Large intestine (tissue), 3 donors: ENCODE data around the gene CTDP1. TPM values are rescaled to one million over a fixed set of nuclear protein-coding genes. Genes with fewer than 3 reads are reported as not detected.

Experiments used
- DNase-seq, 2 donors: peaks; one replicate each; pipeline versions ENCODE4 v3.0.0 to v3.0.0-alpha.2; 2013
- H3K27ac ChIP-seq: one replicate; pipeline ENCODE4 v1.5.1; 2013; ENCODE audit warnings: low read length
- H3K27me3 ChIP-seq: 2 replicates; pipeline ENCODE4 v1.6.1; 2013; ENCODE audit warnings: low read length; ENCODE audit not compliant: control insufficient read depth, insufficient read depth
- H3K36me3 ChIP-seq: 2 replicates; pipeline ENCODE4 v1.6.1; 2013; ENCODE audit warnings: low read length; ENCODE audit not compliant: control insufficient read depth, insufficient read depth
- H3K4me1 ChIP-seq: one replicate; pipeline ENCODE4 v1.6.1; 2013; ENCODE audit warnings: low read length; ENCODE audit not compliant: control insufficient read depth, insufficient read depth
- H3K4me3 ChIP-seq: one replicate; pipeline ENCODE4 v1.5.1; 2013; ENCODE audit warnings: low read length
- H3K9me3 ChIP-seq: one replicate; pipeline ENCODE4 v1.6.1; 2013; ENCODE audit warnings: mild to moderate bottlenecking, low read depth, low read length, moderate library complexity; ENCODE audit not compliant: control insufficient read depth
- WGBS: methylation state at CpG from one replicate; pipeline ENCODE4 v1.1.5; 2013; ENCODE audit warnings: low lambda C conversion rate; ENCODE audit not compliant: insufficient coverage; 5-methylcytosine and 5-hydroxymethylcytosine counted together
- polyA plus RNA-seq: library from polyadenylated mRNA; unstranded; fragments of 120-200 nt; gene quantifications from one replicate; pipeline ENCODE4 v1.2.1, GENCODE V29; 2013

Gene CTDP1
- polyA plus RNA-seq, 1 donor = 12.9 TPM

DNA sequence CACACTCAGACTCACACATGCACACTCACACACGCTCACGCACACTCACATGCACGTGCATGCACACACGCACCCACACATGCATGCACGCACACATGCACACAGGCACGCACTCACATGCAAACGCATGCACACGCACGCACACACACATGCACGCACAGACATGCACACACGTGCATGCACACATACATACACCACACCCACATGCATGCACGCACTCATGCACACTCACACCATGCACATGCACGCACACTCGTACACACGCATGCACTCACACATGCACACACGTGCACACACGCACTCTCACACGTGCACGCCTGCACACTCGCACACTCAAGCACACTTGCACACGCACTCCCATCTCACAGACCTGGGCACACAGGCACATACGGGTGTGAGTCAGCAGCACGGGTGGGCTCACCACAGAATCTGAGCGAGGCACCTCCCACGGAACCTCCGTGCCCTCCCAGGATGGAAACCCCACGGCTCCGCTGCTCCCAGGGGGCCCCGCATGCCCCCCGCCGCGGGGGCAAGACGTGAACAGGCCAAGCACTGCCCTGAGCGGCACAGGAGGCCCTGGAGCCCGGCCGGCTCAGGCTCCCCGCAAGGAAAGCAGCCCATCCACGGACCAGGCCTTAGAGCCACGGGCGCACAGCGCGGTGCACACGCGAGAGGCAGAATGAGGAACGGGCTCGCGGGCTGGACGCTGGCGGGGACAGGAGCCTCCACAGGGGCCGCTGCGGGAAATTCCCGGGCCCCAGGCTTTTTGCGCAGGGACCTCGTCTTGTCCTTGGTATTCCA, 109.7 kb downstream of the CTDP1 start:
- Histone ChIP-seq H3K4me1 (no peaks in the 10 kb centered on the region), H3K36me3 (no peaks in the 10 kb centered on the region), H3K4me3 (no peak overlapping the region), H3K27me3 (peaks cover 78% of the 10 kb centered on the region), H3K9me3 (peaks cover 8% of the 10 kb centered on the region), H3K27ac (no peak overlapping the region)
- DNase-seq = no peak
- no CpG with 5 or more reads among the region's 54 CpGs for WGBS

DNA sequence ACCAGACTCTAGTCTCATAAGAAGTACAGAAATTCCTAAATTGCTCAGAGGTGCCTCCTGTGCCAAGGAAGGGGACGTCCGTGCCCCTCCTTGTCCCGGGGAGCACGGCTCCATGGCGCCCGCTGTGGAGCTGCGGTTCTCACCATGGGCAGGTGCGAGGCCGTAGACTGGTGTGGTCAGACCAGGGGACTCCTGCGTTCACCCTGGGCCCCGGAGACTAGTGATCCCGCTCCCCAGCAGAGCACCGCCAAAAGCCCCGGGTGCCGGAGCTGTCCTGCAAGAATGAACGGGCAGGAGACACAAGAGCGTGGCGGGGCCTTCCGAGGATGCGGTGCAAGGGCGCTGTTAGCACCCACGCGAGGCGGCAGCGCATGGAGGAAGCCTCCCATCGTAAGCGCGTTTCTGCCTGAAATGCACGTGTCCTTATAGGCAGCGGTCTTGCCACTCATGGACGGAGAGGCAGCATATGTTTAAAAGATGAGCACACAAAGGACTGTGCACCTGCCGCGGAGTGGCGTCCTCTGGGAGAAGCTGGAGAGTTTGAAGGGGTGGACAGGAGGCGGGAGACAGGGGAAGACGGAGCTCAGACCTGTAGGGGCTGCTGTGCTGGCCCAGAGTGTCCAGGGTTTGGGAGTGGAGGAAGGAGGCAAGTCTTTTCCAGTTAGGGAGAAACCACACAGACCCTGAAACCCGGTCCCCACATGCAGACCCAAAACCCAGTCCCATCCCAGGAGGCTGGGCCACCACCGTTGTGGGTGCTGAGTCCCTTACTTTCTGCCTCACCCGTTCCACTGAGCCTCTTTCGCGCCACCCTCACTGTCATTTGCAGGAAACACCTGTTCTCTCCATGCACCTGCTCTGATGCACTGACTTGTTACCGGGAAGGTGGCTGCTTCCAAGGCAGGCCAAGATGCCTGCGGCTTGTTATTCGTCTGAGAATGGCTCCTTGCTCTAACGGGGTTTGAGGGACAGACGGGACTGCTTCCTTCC, 110.6 kb downstream of the CTDP1 start:
- Histone ChIP-seq H3K27ac (no peak overlapping the region), H3K4me3 (no peak overlapping the region), H3K9me3 (peaks cover 8% of the 10 kb centered on the region), H3K27me3 (peaks cover 69% of the 10 kb centered on the region), H3K36me3 (no peaks in the 10 kb centered on the region), H3K4me1 (no peaks in the 10 kb centered on the region)
- WGBS = no CpG with 5 or more reads among the region's 46 CpGs
- DNase-seq = no peak

- H3K4me3 ChIP-seq = no peak overlapping the region
- 53% methylated on average over 3 of the region's 21 CpGs for WGBS
- H3K27ac ChIP-seq = no peak overlapping the region
- no peaks in the 10 kb centered on the region for H3K36me3 ChIP-seq
- peaks cover 67% of the 10 kb centered on the region for H3K27me3 ChIP-seq
- DNase-seq = no peak
- H3K9me3 ChIP-seq = peaks cover 8% of the 10 kb centered on the region
- H3K4me1 ChIP-seq = no peaks in the 10 kb centered on the region
Measured at GRCh38 chr18:79790996-79791972, 111.7 kb downstream of the CTDP1 start.

DNA sequence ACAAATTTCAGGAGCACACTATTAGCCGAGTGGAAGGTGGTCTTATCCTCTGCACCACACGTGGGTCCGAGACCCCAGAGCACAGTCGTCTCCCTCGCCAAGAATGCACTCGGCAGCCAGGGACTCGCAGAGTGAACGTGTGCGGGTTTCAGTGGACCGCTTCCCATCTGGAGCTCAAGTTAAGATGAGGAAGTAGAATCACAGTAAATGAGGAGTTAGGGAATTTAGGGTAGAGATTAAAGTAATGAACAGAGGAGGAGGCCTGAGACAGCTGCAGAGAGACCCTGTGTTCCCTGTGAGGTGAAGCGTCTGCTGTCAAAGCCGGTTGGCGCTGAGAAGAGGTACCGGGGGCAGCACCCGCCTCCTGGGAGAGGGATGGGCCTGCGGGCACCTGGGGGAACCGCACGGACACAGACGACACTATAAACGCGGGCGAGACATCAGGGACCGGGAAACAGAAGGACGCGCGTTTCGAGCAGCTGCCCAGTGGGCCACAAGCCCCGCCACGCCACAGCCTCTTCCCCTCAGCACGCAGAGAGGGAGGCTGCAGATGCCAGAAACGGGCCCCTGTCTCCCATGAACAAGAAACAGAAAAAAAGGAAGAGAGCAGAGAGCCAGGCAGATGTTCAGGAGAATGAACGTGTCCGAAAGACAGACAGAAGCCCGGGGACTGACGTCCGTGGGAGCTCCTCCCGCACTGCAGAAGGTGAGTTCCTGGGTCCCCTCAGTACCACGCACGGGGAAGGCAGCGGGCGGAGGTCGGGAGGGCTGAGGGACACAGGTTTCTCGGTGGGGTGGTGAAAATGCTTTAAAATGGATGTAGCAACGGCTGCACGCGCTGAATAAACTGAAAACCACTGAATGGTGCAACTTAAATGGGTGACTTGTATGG, 112.7 kb downstream of the CTDP1 start:
- no peaks in the 10 kb centered on the region for H3K4me1 ChIP-seq
- H3K27me3 ChIP-seq = peaks cover 67% of the 10 kb centered on the region
- H3K4me3 ChIP-seq = no peak overlapping the region
- no peaks in the 10 kb centered on the region for H3K36me3 ChIP-seq
- peaks cover 6% of the 10 kb centered on the region for H3K9me3 ChIP-seq
- no peak overlapping the region for H3K27ac ChIP-seq
- DNase-seq = no peak
- WGBS = 80% methylated on average over 2 of the region's 46 CpGs

DNA sequence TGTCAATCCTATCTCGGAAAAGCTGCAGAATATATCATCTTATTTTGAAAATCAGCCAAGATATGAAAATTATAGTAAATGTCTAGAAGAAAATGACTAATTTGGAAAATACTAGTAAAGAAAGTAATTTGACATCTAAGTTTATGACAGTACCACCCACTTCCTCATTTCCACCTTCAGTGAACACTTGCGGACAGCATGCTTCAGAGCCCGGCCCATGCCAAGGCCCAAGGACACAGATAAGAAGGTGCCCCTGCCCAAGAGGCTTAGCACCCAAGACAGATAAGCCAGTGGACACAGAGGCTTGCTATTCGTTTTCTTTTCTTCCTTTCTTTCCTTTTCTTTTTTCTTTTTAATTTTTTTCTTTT, 113.4 kb downstream of the CTDP1 start:
- Histone ChIP-seq H3K27me3 (peaks cover 65% of the 10 kb centered on the region), H3K36me3 (no peaks in the 10 kb centered on the region), H3K4me3 (no peak overlapping the region), H3K9me3 (peaks cover 6% of the 10 kb centered on the region), H3K27ac (no peak overlapping the region), H3K4me1 (no peaks in the 10 kb centered on the region)
- 62% methylated on average over 2 of the region's 4 CpGs for WGBS
- DNase-seq = no peak

DNA sequence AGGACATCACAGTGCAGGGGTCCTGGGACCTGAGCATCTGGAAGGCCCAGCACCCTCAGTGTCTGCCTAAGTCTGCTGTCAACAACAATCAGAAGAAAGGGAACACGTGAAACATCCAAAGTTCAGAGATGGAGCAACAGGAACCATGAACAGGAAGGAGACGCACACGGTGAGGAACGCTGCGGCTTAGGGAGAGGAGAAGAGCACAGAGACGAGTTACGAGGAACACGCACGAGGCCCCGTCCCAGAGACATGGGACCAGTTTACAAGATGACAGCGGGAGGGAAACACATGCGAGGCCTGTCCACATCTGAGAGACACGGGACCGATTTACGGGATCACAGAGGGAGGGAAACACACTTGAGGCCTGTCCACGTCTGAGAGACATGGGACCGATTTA, 115.2 kb downstream of the CTDP1 start:
- DNase-seq = no peak
- H3K4me1 ChIP-seq = peaks cover 5% of the 10 kb centered on the region
- no peaks in the 10 kb centered on the region for H3K36me3 ChIP-seq
- H3K9me3 ChIP-seq = no peaks in the 10 kb centered on the region
- peaks cover 64% of the 10 kb centered on the region for H3K27me3 ChIP-seq
- H3K27ac ChIP-seq = no peak overlapping the region
- no peak overlapping the region for H3K4me3 ChIP-seq
- WGBS = no CpG with 5 or more reads among the region's 17 CpGs

DNA sequence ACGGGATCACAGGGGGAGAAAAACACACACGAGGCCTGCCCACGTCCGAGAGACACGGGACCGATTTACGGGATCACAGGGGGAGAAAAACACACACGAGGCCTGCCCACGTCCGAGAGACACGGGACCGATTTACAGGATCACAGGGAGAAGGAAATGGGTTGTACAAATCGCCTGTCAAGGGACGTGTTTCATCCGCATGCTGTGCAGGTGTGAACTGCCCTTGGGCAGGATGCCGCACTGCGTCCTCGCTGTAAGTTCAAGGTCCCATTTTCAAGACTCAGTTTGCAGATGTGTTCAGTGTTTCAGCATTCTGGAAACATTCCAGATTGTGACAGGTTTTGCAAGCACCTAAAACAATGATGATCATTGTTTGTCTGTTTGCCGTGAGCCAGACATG, 115.8 kb downstream of the CTDP1 start:
- 80% methylated on average over 1 of the region's 19 CpGs for WGBS
- H3K27me3 ChIP-seq = peaks cover 60% of the 10 kb centered on the region
- H3K4me1 ChIP-seq = peaks cover 5% of the 10 kb centered on the region
- H3K4me3 ChIP-seq = no peak overlapping the region
- no peaks in the 10 kb centered on the region for H3K9me3 ChIP-seq
- no peak overlapping the region for H3K27ac ChIP-seq
- DNase-seq = no peak
- H3K36me3 ChIP-seq = no peaks in the 10 kb centered on the region

DNA sequence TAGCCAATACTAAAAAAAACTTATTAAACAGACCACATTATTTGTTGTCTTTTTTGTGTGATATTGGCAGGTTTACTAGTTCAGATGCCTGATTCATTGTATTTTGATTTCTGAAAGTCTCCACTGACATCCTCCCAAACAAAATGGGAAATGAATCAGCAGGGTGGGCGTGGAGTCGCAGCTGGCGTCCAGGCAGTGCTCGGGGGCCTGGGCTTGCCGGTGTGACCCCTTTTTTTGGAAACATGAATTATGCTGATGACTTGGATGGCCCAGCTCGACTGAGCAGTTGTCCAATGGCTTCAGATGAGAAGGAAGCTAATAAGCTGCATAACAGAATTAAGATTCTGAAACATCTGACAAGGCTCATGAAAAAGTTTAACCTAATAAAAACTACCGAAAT, 116.4 kb downstream of the CTDP1 start:
- 54% methylated on average over 2 of the region's 7 CpGs for WGBS
- H3K36me3 ChIP-seq = no peaks in the 10 kb centered on the region
- no peak overlapping the region for H3K27ac ChIP-seq
- no peaks in the 10 kb centered on the region for H3K9me3 ChIP-seq
- peaks cover 5% of the 10 kb centered on the region for H3K4me1 ChIP-seq
- DNase-seq = no peak
- peaks cover 54% of the 10 kb centered on the region for H3K27me3 ChIP-seq
- H3K4me3 ChIP-seq = no peak overlapping the region
